Mucosa of gallbladder (tissue), 1 donor: ENCODE data around the gene ABCA2. TPM values are rescaled to one million over a fixed set of nuclear protein-coding genes. Genes with fewer than 3 reads are reported as not detected.

ENCODE experiments used
- DNase-seq: peaks from one replicate; pipeline ENCODE4 v3.0.0-alpha.2; 2020; ENCODE audit warnings: low spot score
- total RNA-seq: library from RNA; stranded (reverse); gene quantifications from one replicate; pipeline ENCODE4 v1.2.1, GENCODE V29; 2021
- donor health status: DM: no; HTN: no; CAD: no.

The ABCA2 gene, protein sequence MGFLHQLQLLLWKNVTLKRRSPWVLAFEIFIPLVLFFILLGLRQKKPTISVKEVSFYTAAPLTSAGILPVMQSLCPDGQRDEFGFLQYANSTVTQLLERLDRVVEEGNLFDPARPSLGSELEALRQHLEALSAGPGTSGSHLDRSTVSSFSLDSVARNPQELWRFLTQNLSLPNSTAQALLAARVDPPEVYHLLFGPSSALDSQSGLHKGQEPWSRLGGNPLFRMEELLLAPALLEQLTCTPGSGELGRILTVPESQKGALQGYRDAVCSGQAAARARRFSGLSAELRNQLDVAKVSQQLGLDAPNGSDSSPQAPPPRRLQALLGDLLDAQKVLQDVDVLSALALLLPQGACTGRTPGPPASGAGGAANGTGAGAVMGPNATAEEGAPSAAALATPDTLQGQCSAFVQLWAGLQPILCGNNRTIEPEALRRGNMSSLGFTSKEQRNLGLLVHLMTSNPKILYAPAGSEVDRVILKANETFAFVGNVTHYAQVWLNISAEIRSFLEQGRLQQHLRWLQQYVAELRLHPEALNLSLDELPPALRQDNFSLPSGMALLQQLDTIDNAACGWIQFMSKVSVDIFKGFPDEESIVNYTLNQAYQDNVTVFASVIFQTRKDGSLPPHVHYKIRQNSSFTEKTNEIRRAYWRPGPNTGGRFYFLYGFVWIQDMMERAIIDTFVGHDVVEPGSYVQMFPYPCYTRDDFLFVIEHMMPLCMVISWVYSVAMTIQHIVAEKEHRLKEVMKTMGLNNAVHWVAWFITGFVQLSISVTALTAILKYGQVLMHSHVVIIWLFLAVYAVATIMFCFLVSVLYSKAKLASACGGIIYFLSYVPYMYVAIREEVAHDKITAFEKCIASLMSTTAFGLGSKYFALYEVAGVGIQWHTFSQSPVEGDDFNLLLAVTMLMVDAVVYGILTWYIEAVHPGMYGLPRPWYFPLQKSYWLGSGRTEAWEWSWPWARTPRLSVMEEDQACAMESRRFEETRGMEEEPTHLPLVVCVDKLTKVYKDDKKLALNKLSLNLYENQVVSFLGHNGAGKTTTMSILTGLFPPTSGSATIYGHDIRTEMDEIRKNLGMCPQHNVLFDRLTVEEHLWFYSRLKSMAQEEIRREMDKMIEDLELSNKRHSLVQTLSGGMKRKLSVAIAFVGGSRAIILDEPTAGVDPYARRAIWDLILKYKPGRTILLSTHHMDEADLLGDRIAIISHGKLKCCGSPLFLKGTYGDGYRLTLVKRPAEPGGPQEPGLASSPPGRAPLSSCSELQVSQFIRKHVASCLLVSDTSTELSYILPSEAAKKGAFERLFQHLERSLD (N-terminal part only)
- total RNA-seq, result 298 TPM

- no peak for DNase-seq
Measured at GRCh38 chr9:137027369-137028262, at the start of gene ABCA2. Gene ABCA2, minus strand, starts transcription at chr9:137028237. Its CDS starts 97 bp downstream, at chr9:137028140.

GRCh38 chr9:137077010-137077747 is 49.1 kb upstream of the ABCA2 start, which contains the start of gene UAP1L1:
Gene UAP1L1, plus strand, starts transcription at chr9:137077517. Its CDS starts 16 bp downstream, at chr9:137077533.
- DNase-seq, result peak; percentile 72

- no peak for DNase-seq
Measured at GRCh38 chr9:137076636-137077009, 48.6 kb upstream of the ABCA2 start.

DNA sequence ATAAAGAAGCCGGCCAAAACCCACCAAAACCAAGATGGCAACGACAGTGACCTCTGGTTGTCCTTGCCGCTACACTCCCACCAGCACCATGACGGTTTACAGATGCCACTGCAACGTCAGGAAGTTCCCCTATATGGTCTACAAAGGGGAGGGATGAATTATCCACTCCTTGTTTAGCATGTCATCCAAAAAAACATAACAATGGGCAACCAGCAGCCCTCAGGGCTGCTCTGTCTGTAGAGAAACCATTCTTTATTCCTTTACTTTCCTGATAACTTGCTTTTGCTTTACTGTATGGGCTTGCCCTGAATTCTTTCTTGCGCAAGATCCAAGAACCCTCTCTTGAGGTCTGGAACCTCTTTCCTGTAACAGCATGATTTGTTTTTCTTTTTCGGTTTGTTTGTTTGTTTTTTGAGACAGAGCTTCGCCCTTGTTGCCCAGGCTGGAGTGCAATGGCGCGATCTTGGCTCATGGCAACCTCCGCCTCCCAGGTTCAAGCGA is 47.3 kb upstream of the ABCA2 start:
- no peak for DNase-seq

- no peak for DNase-seq
Measured at GRCh38 chr9:137074657-137075274, 46.7 kb upstream of the ABCA2 start.

DNA sequence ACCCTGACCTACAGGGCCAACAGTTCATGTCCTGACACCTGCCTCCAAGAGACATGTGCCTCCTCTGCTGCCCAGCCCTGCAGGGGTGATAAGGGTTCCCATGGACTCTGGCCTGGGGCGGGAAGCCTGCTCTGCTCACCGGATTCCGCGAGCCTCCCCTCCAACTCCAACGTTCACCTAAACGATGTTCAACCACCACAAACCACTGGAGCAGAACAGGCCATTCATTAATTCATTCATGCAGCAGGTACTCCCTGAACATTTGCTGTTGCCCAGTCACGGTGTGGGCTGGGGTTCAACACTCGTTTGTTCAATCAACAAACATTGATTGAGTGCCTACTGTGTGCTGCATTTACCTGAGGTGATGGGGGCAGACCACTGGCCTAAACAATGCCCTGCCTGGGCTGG is 46.0 kb upstream of the ABCA2 start:
- no peak for DNase-seq

- DNase-seq, result no peak
Measured at GRCh38 chr9:137071282-137071681, 43.2 kb upstream of the ABCA2 start.

DNA sequence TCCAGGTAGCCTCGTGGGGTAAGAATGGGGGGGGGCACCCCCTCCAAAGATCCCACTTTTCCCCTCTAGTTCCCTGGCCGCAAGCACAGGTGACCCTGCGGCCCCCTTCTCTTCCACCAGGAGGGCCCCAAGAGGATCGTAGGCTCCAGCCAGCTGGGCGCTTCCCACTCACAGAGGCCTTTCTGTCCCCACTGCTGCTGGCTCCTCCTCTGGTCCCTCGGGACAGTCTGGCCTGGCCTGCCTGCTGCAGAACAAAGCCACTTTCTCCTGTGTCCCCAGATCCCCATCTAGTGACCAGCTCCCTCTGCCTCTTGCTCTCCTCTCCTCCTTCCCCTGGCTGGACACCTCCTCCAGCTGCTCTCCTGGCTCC is 42.9 kb upstream of the ABCA2 start:
- no peak for DNase-seq

GRCh38 chr9:137070201-137070905 is 42.3 kb upstream of the ABCA2 start, which contains the start of gene SAPCD2:
Gene SAPCD2, minus strand, starts transcription at chr9:137070557. Its CDS starts 97 bp downstream, at chr9:137070460.
- peak; percentile 88 for DNase-seq

GRCh38 chr9:137069508-137070091 is 41.6 kb upstream of the ABCA2 start:
- no peak for DNase-seq

DNA sequence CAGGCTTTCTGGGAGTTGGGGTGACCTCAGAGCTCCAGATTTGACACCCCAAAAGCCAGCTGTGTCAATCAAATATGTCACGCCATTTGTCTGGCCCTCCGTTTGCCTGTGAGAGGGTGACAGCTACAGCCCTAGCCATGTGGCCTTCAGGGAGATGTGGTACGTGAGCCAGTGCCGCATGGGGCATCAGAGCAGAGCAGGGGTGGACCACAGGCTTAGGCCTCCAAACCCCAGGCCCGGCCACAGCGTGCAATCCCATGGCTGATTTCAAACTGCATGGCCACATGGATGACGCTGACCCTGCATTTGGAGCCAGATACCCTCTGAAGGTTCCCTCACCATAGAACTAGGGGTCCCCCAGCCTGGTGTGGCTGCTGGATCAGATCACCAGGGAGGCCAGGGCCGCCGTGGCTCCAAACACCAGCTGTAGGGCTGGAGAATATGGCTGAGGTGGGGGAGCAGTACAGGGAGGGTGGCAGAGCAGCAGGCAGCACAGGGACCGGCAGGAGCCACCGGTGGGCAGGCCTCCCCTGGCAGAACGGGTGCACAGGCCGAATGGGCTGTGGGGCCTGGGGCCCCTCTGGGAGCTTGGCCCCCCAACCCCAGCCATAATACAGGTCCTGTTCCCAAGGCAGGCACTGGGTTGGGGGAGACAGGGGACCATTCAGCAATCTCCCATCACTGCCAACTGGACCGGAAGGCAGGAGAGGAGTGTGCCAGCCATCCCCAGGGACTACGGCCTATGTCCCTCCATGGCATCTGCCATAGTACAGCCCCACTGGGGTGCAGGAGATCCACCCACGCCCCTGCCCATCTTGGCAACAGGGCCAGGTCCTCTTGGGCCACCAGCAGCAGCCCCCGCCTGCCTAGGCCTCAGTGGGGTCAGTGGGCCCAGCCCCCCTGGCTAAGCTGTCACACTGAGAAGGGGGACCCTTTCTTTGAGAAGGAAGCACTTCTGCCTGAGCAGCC is 40.8 kb upstream of the ABCA2 start:
- no peak for DNase-seq

DNA sequence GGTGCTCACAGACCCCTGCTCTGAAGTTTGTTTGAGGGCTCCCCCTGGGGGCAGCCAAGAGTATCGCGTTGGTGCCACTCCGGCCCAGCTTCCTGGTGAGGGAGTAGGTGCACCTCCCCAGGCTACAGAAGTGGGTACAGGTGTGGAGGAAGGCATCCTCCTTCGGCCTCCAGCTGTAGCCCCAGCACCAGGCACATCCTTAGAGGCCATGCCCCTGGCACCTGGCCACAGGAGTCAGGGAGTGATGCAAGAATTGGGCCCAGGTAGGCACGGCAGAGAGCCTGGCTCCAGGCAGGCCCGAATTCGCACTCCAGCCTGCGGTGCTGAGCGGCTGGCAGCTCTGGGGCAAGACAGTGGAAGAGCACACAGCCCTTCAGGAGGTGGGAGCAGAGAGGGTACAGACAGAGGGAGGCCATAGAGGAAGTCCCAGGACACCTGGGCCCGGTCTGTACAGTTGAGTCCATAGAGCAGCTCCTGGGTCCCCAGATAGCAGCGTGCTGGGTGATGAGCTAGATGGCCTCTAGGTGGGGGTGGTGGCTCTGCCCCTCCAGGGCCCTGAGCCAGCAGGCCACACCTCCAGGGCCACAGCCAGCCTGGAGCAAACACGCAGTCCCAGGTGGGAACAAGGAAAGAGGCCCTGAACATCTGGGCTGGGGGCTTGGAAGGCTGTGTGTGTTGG is 40.0 kb upstream of the ABCA2 start:
- DNase-seq, result peak; percentile 82

- no peak for DNase-seq
Measured at GRCh38 chr9:137066096-137066861, 38.2 kb upstream of the ABCA2 start.

- no peak for DNase-seq
Measured at GRCh38 chr9:137065336-137065967, 37.4 kb upstream of the ABCA2 start.

DNA sequence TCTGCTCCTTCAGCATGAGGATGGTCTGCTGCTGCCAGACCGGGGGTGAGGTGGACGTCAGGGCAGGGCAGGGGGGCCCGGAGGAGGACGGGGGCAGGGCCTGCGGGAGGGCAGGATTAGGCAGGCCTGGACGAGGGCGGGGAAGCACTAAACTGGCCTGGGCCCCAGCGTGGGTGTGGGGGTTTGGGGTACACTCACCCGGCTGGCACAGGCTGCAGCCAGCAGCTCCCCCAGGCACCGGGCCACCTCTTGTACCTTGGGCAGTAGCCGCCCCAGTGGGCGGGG is 36.8 kb upstream of the ABCA2 start:
- DNase-seq, result no peak
